Endodermal cell (in vitro differentiated cells): ENCODE data around the gene CCDC191. TPM values are rescaled to one million over a fixed set of nuclear protein-coding genes. Genes with fewer than 3 reads are reported as not detected.

Experiments used
- DNase-seq: peaks from one replicate; pipeline ENCODE4 v3.0.0-alpha.2; 2017
- H3K27ac ChIP-seq: 2 replicates; pipeline ENCODE4 v1.5.1; 2013; ENCODE audit warnings: mild to moderate bottlenecking, low read depth, low read length, moderate library complexity
- H3K27me3 ChIP-seq: 2 replicates; pipeline ENCODE4 v1.6.1; 2013; ENCODE audit warnings: mild to moderate bottlenecking, low read length, moderate library complexity; ENCODE audit not compliant: insufficient read depth, control insufficient read depth, poor library complexity, severe bottlenecking
- H3K36me3 ChIP-seq: 2 replicates; pipeline ENCODE4 v1.7.0; 2013; ENCODE audit warnings: mild to moderate bottlenecking, low read length, moderate library complexity; ENCODE audit not compliant: control insufficient read depth, insufficient read depth
- H3K4me1 ChIP-seq: one replicate; pipeline ENCODE4 v1.7.0; 2013; ENCODE audit warnings: low read length; ENCODE audit not compliant: control insufficient read depth, insufficient read depth
- H3K4me3 ChIP-seq: 2 replicates; pipeline ENCODE4 v1.5.1; 2013; ENCODE audit warnings: mild to moderate bottlenecking, low read length, moderate library complexity
- H3K9ac ChIP-seq: 2 replicates; pipeline ENCODE4 v1.6.1; 2013; ENCODE audit warnings: mild to moderate bottlenecking, low read length, moderate library complexity; ENCODE audit not compliant: poor library complexity, severe bottlenecking; ENCODE audit errors: extremely low read depth
- H3K9me3 ChIP-seq: 2 replicates; pipeline ENCODE4 v1.6.1; 2013; ENCODE audit warnings: mild to moderate bottlenecking, low read length, moderate library complexity; ENCODE audit not compliant: control insufficient read depth
- H3K27ac Mint-ChIP-seq: 2 replicates; pipeline ENCODE4 v1.8.0; 2020; ENCODE audit warnings: mixed read lengths
- H3K27me3 Mint-ChIP-seq: 2 replicates; pipeline ENCODE4 v1.8.0; 2021; ENCODE audit warnings: mild to moderate bottlenecking, mixed read lengths; ENCODE audit not compliant: insufficient read depth
- H3K36me3 Mint-ChIP-seq: 2 replicates; pipeline ENCODE4 v1.8.0; 2020; ENCODE audit warnings: low read depth, mixed read lengths
- H3K4me1 Mint-ChIP-seq: 2 replicates; pipeline ENCODE4 v1.8.0; 2020; ENCODE audit warnings: mixed read lengths
- H3K4me3 Mint-ChIP-seq: 2 replicates; pipeline ENCODE4 v1.8.0; 2020; ENCODE audit warnings: mild to moderate bottlenecking, moderate library complexity, mixed read lengths
- H3K9me3 Mint-ChIP-seq: 2 replicates; pipeline ENCODE4 v1.8.0; 2020; ENCODE audit warnings: mild to moderate bottlenecking, mixed read lengths
- CTCF ChIP-seq: fragments of 200-600 bp; sonication (generic); conservative IDR thresholded peaks from 2 replicates; pipeline ENCODE4 v1.5.0; 2021; ENCODE audit warnings: antibody characterized with exemption, mild to moderate bottlenecking
- WGBS, 2 experiments: methylation state at CpG; one replicate each; pipeline versions ENCODE4 v1.1.5 to v1.1.7; 2013; ENCODE audit warnings: missing lambda C conversion rate in 2 of 2, mixed read lengths in 1 of 2; ENCODE audit not compliant: insufficient coverage in 1 of 2, insufficient read length in 1 of 2; 5-methylcytosine and 5-hydroxymethylcytosine counted together
- total RNA-seq, 2 donors: library from RNA; stranded (reverse); fragmentation: NEBNext Ultra II Directional in 1 of 2; extraction: Animal tissue kit (Norgen Biotek cat#: 25700) in 1 of 2; gene quantifications; 2 replicates in 1 of 2; 3 replicates in 1 of 2; pipeline ENCODE4 v1.2.1, GENCODE V29; 2021

Gene CCDC191
- total RNA-seq, 2 donors from 2014 or later = 4.4 to 6.1 TPM

DNA sequence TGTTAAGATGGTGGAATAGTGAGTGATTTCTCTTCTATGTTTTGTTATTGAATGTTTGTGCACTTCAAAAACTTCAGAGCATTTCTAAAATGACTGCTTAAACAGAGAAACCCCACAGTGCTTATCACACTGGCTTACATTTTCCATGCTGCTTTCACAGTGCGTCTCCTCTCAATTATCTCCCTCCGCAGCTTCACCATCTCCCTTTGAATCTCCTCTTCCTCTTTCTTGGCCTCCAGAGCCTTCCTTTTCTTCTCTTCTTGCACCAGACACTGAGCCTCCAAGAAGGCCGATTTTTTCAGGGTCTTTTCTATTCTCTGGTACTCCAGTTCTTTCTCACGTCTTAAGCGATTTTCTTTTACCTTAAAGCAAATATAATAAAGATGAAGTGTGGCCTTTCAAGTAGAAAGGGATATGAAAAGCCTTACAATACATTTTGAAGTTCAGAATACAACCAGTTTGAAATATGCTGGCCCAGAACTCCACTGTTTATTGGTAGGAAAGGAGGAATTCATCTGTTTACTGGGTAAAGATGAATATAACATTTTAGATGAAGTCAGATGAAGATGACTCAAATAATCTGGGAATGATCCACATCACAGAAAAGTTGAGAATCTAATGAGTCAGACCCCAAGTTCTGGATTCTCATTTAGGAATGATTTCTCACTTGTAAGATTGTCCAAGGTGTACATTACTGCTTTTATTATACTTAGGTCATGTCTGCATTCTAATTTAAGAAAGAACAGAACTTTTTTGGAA, 21.4 kb downstream of the CCDC191 start:
- H3K36me3 ChIP-seq = no peaks in the 10 kb centered on the region
- H3K4me3 Mint-ChIP-seq = no peak overlapping the region
- peaks cover 3% of the 10 kb centered on the region for H3K36me3 Mint-ChIP-seq
- no peak overlapping the region for H3K27ac ChIP-seq
- no peaks in the 10 kb centered on the region for H3K4me1 ChIP-seq
- no peaks in the 10 kb centered on the region for H3K4me1 Mint-ChIP-seq
- H3K9me3 Mint-ChIP-seq = no peaks in the 10 kb centered on the region
- H3K4me3 ChIP-seq = no peak overlapping the region
- no peaks in the 10 kb centered on the region for H3K27me3 Mint-ChIP-seq
- 91 to 95% methylated on average over 2 to 5 of the region's 5 CpGs for WGBS, 2 experiments
- H3K9ac ChIP-seq = no peak overlapping the region
- no peak overlapping the region for H3K27ac Mint-ChIP-seq
- no peak for TF ChIP-seq CTCF
- H3K27me3 ChIP-seq = no peaks in the 10 kb centered on the region
- H3K9me3 ChIP-seq = no peaks in the 10 kb centered on the region
- no peak for DNase-seq

DNA sequence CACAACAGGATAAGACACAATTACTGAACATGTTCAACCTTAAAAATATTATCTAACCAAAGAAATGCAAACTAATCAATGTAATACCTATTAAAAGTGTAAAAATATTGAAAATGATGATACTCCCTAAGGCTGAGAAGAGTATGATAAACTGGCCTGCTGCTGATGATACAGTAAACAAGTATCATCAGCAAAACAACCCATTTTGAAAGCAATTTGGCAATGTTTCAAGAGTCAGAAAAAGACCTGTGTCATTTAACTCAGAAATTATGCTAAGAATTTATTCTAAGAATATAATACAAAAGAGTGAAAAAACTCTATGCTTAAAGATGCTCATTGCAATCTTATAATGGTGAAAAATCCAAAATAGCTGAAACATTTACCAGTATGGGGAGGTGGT, 22.1 kb downstream of the CCDC191 start:
- Histone ChIP-seq H3K27ac (no peak overlapping the region), H3K36me3 (no peaks in the 10 kb centered on the region), H3K9me3 (no peaks in the 10 kb centered on the region), H3K4me3 (no peak overlapping the region), H3K9ac (no peak overlapping the region), H3K4me1 (no peaks in the 10 kb centered on the region), H3K27me3 (no peaks in the 10 kb centered on the region)
- no peak for DNase-seq
- Mint-ChIP-seq H3K4me3 (no peak overlapping the region), H3K27ac (no peak overlapping the region), H3K9me3 (no peaks in the 10 kb centered on the region), H3K36me3 (peaks cover 3% of the 10 kb centered on the region), H3K27me3 (no peaks in the 10 kb centered on the region), H3K4me1 (no peaks in the 10 kb centered on the region)
- TF ChIP-seq CTCF = no peak

DNA sequence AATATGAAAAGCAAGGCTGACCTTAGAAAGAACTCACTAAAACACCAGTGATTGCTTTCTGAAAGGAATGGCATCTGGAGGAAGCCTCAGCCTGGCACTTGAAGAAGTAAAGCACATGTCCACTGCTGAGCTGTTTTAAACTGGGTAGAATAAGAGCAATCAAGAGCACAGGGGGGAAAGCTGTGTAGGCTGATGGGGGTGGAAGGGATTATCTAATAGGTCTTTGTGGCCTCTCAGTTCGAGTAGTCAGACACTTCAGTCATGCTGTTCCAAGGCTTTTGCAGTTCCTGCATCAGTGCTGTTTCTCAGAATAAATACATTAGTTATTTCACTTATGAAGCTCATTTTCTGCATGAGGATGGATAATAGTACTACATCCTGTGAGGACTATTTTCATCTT, 22.6 kb downstream of the CCDC191 start:
- H3K4me3 ChIP-seq = no peak overlapping the region
- Mint-ChIP-seq H3K27me3 (no peaks in the 10 kb centered on the region), H3K36me3 (peaks cover 3% of the 10 kb centered on the region), H3K27ac (no peak overlapping the region), H3K4me1 (no peaks in the 10 kb centered on the region), H3K4me3 (no peak overlapping the region), H3K9me3 (no peaks in the 10 kb centered on the region)
- H3K36me3 ChIP-seq = no peaks in the 10 kb centered on the region
- no peaks in the 10 kb centered on the region for H3K9me3 ChIP-seq
- no peaks in the 10 kb centered on the region for H3K27me3 ChIP-seq
- H3K4me1 ChIP-seq = no peaks in the 10 kb centered on the region
- DNase-seq = no peak
- H3K9ac ChIP-seq = no peak overlapping the region
- no peak for TF ChIP-seq CTCF
- 69% methylated on average over 1 of the region's 1 CpG; no CpG with 5 or more reads in 1 of the 2 experiments for WGBS, 2 experiments
- H3K27ac ChIP-seq = no peak overlapping the region
